Hepatocyte (in vitro differentiated cells): Measurements from ENCODE around the gene MYBPC3.

ENCODE experiments used
- CTCF ChIP-seq: fragments of 200-600 bp; sonication (generic); IDR thresholded peaks from 2 replicates; pipeline ENCODE4 v1.5.1; 2016; ENCODE audit warnings: antibody characterized with exemption, mild to moderate bottlenecking; ENCODE audit not compliant: poor library complexity
- EZH2phosphoT487 ChIP-seq: fragments of 200-600 bp; sonication (generic); IDR thresholded peaks from one replicate; pipeline ENCODE4 v1.6.1; 2018; ENCODE audit warnings: antibody characterized with exemption, mild to moderate bottlenecking, low read depth, moderate library complexity; ENCODE audit not compliant: unreplicated experiment, severe bottlenecking

- TF ChIP-seq EZH2phosphoT487 (no peak), CTCF (no peak)
Observed at GRCh38 chr11:47376525-47377371, 24.2 kb upstream of the MYBPC3 start.
